Measurements from ENCODE around the gene ARHGAP4.

The ARHGAP4 gene

DNA sequence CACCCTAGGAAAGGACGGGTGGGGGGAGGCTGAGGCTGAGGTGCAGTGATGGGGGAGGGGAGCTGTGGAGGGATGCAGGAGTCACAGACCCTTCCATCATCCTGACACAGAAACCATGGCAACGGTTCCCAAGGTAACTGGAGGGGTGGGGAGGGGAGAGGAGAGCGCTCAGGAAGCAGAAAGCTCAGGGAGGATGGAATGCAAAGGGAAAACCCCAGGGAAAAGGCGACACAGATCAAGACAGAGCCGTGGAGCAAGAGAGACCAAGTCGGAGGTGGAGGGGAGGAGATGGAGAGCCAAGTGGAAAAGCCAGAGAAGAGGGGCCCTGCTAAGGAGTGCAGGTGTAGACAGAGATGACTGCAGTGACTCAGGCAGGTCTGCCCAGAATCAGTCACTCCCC is 54.6 kb downstream of the ARHGAP4 start:
- no peaks in the 10 kb centered on the region for H3K36me3 Mint-ChIP-seq (ENCODE audit: low read depth)

DNA sequence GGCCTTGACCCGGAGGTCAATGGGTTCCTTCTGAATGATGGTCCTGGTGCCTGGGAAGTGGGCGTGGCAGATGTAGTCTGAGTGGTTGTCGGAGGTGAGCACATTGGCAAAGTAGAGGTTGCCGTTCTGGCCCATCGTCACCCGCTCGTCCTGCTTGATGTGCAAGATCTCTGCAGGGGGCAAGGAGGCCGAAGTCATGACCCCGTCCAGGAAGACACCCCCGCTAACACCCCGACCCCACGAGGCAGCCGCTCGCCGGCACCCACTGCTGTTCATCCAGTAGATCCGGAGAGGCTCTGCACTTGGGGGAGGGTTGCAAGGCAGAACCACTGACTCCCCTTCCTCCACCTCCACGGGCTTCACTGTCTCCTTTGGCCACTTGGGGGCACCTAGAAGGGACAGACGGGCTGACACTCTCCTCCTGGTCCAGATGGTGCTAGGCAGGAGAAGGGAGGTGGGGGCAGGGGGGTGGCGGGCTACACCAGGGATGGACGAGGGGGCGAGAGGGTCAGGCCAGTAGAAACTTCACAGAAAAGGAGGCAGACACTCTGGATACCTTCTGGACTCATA is 55.2 kb downstream of the ARHGAP4 start:
- Mint-ChIP-seq H3K36me3 (ENCODE audit: low read depth) (no peaks in the 10 kb centered on the region), H3K27ac (no peak overlapping the region), H3K4me3 (no peak overlapping the region), H3K27me3 (ENCODE audit: low read depth) (peaks cover 9% of the 10 kb centered on the region), H3K9me3 (no peaks in the 10 kb centered on the region), H3K4me1 (ENCODE audit: low read depth) (no peaks in the 10 kb centered on the region)

More for the DNA sequence above, 54.6 kb downstream of the ARHGAP4 start:
- H3K4me1 Mint-ChIP-seq (ENCODE audit: low read depth), result peaks cover 2% of the 10 kb centered on the region
- no peak overlapping the region for H3K27ac Mint-ChIP-seq
- H3K27me3 Mint-ChIP-seq (ENCODE audit: low read depth), result peaks cover 11% of the 10 kb centered on the region
- no peaks in the 10 kb centered on the region for H3K9me3 Mint-ChIP-seq
- no peak overlapping the region for H3K4me3 Mint-ChIP-seq

DNA sequence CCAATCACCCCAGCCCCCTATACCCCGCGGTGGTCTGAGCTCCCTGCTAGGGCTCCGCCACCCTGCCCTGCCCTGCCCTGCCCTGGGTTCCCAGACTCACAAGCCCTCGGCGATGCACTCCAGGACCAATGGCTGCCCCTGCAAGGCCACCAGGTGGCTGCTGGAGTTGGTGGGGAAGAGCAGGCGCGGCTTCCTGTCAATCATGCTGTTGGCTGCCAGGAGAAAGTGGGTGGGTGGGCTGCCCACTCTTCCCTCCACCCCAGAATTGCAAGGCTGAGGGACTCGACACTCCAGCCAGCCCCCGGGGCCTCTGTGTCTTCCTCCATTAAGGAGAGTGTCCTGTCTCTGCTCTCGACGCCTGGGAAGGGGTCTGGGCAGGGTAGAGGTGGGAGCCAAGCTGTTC is 55.8 kb downstream of the ARHGAP4 start:
- Mint-ChIP-seq H3K4me3 (no peak overlapping the region), H3K36me3 (ENCODE audit: low read depth) (no peaks in the 10 kb centered on the region), H3K9me3 (no peaks in the 10 kb centered on the region), H3K27ac (no peak overlapping the region), H3K4me1 (ENCODE audit: low read depth) (no peaks in the 10 kb centered on the region), H3K27me3 (ENCODE audit: low read depth) (peaks cover 9% of the 10 kb centered on the region)

DNA sequence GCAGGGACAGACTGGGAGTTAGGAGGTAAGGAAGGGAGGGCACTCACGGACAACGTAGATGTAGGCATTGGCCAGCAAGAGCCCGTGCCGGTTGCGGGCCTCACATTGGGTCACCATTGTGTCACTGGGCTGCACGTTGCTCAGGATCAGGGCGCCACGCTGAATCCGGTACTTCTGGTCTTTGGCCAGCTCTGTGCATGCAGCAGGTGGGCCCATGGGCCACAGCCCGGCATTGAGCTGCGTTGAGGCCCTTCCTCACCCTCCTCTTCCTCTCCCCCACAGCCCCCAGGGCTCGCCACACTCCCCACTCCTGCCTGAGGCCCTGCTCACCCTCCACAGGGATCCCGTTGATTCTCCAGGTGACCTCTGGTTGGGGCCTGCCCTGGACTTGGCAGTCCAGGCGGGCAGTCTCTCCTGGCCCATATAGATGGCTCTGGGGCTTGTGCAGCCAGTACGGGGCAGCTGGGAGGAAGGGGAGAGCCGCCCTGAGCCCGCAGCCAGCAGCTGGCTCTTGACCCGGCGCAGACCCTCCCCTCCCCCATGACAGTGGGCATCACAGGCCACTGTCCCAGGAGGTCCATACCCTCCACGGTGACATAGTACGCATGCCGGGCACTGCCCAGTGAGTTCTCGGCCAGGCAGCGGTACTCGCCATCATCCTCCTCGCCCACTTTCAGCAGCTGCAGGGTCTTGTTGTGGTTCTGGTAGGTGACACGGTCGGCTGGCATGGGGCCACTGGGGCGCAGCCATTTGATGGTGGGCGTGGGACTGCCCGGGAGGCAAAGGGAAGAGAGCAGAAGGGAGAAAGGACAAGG is 56.4 kb downstream of the ARHGAP4 start:
- Mint-ChIP-seq H3K27ac (no peak overlapping the region), H3K27me3 (ENCODE audit: low read depth) (peaks cover 8% of the 10 kb centered on the region), H3K36me3 (ENCODE audit: low read depth) (no peaks in the 10 kb centered on the region), H3K9me3 (no peaks in the 10 kb centered on the region), H3K4me3 (no peak overlapping the region), H3K4me1 (ENCODE audit: low read depth) (no peaks in the 10 kb centered on the region)

DNA sequence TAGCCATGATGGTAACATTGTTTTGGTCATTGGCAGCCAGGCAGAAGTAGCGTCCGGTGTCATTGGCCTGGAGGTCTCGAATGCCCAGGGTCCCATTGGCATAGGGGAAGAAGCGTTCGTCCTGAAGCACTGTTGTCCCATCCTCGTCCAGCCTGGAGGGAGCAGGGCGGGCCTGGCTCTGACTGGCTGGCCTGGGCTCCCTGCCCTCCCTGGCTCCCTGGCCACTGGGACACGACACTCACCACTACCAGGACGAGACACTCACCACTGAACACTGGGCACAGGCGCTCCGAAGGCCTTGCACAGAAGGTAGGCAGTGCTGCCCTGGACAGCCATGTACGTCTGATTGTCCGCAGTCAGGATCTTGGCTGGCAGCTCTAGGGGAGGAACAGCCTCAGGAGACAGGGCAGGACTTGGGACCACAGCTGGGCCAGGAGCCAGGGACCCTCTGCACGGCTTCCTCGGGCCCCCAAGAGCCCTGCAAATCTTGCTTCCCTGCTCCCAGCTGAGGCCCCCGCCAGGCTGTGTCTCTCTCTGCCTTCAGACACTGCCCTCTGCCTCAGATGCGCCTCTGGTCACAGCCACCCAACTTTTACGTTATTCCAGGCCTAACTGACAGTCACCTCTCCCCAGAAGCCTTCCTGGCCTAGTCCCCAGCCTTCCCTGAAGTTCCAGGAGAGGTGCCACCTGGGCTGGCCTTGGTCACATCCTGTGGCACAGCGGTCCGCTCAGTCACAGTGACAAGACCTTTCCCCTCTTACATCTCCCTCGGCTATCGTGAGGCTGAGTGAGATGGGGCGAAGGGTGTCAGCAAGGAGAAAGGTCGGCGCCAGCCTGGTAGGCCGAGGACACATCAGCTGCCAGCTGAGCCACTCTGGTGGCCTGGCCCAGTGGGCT is 57.2 kb downstream of the ARHGAP4 start:
- no peak overlapping the region for H3K27ac Mint-ChIP-seq
- peaks cover 5% of the 10 kb centered on the region for H3K27me3 Mint-ChIP-seq (ENCODE audit: low read depth)
- H3K36me3 Mint-ChIP-seq (ENCODE audit: low read depth), result no peaks in the 10 kb centered on the region
- H3K4me3 Mint-ChIP-seq, result no peak overlapping the region
- no peaks in the 10 kb centered on the region for H3K4me1 Mint-ChIP-seq (ENCODE audit: low read depth)
- no peaks in the 10 kb centered on the region for H3K9me3 Mint-ChIP-seq

DNA sequence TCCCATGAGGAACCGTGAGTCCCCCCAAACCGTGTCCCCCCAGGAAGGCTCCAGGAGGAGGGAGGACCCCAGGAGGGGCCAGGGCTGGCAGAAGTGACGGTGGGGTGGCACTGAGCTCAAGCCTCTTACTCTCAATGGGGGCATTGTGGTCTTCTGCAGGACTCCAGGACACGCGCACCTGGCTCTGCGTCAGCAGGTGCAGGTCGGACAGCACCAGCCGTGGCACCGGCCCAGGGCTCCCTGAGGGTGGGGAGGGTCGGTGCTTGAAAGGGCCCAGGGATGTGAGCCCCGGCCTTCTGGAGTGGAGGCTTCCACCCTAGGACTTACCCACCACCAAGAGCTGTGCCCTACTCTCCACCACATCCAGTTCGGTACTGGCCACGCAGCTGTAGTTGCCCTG is 58.4 kb downstream of the ARHGAP4 start:
- H3K36me3 Mint-ChIP-seq (ENCODE audit: low read depth), result no peaks in the 10 kb centered on the region
- H3K27me3 Mint-ChIP-seq (ENCODE audit: low read depth), result peaks cover 3% of the 10 kb centered on the region
- no peaks in the 10 kb centered on the region for H3K4me1 Mint-ChIP-seq (ENCODE audit: low read depth)
- no peak overlapping the region for H3K4me3 Mint-ChIP-seq
- H3K27ac Mint-ChIP-seq, result no peak overlapping the region
- H3K9me3 Mint-ChIP-seq, result no peaks in the 10 kb centered on the region

DNA sequence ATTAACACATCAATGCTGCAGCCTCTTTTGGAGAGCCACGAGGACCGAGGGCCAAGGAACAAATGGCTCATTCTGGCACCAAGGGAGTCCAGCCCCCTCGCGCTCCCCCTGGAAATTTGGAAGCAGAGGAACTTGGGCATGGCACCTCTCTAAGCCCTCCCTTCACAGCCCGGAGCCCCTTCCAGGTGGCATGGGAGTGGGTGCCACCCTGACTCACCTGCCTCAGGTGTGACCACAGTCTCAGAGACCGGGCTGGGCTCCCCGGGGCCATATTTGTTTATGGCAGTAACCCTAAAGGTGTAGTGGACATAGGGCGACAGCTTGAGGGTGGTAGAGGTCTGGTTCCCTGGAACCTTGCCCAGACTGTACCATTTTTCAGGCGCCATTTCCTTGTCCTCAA is 58.9 kb downstream of the ARHGAP4 start:
- no peak overlapping the region for H3K27ac Mint-ChIP-seq
- no peaks in the 10 kb centered on the region for H3K36me3 Mint-ChIP-seq (ENCODE audit: low read depth)
- no peak overlapping the region for H3K4me3 Mint-ChIP-seq
- H3K9me3 Mint-ChIP-seq, result no peaks in the 10 kb centered on the region
- no peaks in the 10 kb centered on the region for H3K27me3 Mint-ChIP-seq (ENCODE audit: low read depth)
- H3K4me1 Mint-ChIP-seq (ENCODE audit: low read depth), result no peaks in the 10 kb centered on the region

DNA sequence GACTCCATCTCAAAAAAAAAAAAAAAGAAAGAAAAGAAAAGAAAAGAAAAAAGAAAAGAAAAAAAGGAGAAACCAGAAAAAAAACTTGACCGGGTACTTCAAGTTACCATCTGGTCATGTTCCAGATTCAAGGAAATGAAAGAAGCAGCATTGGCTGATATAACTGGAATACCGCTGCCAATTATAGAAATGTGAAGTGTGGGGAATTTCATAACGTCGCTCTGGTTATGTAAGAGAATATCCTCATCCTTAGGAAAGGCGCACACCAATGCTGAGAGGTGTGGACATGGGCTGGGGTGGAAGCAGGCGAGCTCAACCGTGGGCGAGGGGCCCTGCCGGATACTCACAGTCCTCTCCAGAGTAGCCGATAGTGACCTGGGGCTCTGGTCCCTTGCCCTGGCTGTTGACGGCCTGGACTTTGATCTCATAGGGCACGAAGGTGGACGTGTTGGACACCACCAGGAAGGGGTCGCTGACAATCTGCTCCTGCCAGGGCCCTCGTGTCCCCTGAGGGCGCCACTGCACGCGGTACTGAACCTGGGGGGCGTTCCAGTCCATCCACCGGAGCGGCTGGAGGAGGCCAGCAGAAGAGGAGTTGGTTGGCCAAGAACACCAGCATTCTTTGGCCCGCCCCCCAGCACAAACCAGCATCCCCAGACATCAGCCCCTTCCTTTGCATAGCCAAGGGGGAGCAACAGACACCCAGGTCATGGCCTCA is 59.6 kb downstream of the ARHGAP4 start:
- no peaks in the 10 kb centered on the region for H3K27me3 Mint-ChIP-seq (ENCODE audit: low read depth)
- H3K36me3 Mint-ChIP-seq (ENCODE audit: low read depth), result no peaks in the 10 kb centered on the region
- no peaks in the 10 kb centered on the region for H3K9me3 Mint-ChIP-seq
- H3K4me3 Mint-ChIP-seq, result no peak overlapping the region
- H3K27ac Mint-ChIP-seq, result no peak overlapping the region
- H3K4me1 Mint-ChIP-seq (ENCODE audit: low read depth), result no peaks in the 10 kb centered on the region

DNA sequence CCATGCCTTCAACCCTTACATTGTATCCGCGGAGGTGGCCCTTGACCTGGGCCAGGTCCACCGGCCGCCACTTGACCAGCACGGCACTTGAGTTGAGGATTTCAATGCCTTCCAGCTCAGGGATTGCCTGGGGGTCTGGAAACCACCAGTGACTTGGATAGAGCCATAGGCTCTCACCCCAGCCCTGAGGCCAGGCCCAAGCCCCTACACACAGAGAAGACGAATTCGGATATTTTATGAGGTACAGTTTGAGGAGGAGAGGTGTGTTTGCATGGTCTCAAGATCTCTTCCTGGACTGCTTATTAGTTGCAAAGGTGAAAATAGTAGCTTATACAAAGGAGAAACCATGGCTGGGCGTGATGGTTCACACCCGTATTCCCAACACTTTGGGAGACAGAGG is 60.4 kb downstream of the ARHGAP4 start:
- Mint-ChIP-seq H3K27me3 (ENCODE audit: low read depth) (no peaks in the 10 kb centered on the region), H3K27ac (no peak overlapping the region), H3K4me1 (ENCODE audit: low read depth) (no peaks in the 10 kb centered on the region), H3K9me3 (no peaks in the 10 kb centered on the region), H3K36me3 (ENCODE audit: low read depth) (no peaks in the 10 kb centered on the region), H3K4me3 (no peak overlapping the region)

DNA sequence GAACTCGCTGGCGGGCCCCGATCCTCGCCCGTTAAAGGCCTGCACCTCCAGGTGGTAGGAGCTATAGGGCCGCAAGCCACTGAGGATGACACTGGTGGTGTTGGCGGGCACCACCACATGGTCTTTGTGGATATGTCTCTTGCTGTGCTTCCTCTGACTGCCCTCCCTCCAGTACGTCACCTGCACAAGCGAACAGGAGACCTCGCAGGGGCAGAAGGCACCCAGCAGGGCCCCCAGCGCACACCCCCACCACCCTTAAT is 60.8 kb downstream of the ARHGAP4 start:
- H3K36me3 Mint-ChIP-seq (ENCODE audit: low read depth), result no peaks in the 10 kb centered on the region
- H3K27ac Mint-ChIP-seq, result no peak overlapping the region
- no peaks in the 10 kb centered on the region for H3K4me1 Mint-ChIP-seq (ENCODE audit: low read depth)
- no peak overlapping the region for H3K4me3 Mint-ChIP-seq
- H3K27me3 Mint-ChIP-seq (ENCODE audit: low read depth), result no peaks in the 10 kb centered on the region
- no peaks in the 10 kb centered on the region for H3K9me3 Mint-ChIP-seq

DNA sequence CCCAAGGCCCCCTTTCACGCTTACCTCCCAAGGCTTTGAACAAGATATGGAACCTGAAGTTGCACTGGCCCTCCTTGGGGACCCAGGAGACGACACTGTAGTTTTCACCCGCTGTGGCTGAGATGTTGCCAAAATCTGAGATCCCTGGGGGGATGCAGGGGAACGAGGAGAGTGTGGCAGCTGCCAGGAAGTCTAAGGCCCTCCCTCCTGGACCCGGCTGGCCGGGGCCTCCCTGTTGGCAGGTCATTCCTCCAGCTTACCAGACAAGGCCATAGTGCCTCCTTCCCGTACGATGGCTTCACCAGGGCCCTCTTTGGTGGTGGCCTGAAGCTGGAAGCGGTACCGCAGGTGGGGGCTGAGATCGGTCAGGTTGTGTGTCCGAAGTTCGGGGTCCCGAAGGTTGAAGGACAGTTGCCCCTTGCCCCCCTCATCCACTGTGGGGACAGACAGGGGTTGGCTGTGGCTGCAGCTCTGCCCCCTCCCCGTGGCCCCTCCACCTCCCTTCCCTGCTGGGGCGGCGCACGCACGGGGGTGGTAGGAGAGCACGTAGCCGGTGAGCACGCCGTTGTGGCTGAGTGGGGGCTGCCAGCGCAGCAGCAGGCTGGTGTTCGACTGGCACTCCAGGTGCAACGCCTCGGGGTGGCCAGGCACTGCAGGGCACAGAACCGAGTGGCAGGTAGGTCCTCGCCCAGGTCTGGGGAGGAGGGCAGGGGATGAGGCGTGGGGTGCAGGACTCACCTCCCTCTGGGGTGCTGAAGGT is 61.3 kb downstream of the ARHGAP4 start:
- Mint-ChIP-seq H3K4me1 (ENCODE audit: low read depth) (no peaks in the 10 kb centered on the region), H3K27me3 (ENCODE audit: low read depth) (no peaks in the 10 kb centered on the region), H3K9me3 (no peaks in the 10 kb centered on the region), H3K4me3 (no peak overlapping the region), H3K27ac (no peak overlapping the region), H3K36me3 (ENCODE audit: low read depth) (no peaks in the 10 kb centered on the region)

DNA sequence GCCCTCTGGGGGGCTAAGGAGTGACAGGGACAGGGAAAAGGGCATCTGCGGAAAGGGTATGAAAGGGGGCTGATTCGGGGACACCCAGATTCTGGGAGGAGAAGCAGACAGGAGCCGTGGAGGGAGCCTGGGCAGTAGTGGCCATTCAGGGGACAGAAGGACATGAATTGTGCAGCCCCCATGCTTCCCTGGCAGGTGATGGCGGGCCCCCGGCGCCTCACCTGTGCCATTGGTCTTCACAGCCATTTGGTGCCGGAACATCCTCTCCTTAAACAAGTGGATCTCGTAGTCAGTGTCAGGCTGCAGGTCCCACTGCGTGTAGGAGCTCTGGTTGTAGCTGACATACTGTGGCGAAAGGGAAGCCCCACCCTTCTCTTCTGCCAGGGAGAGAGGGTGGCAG is 62.0 kb downstream of the ARHGAP4 start:
- Mint-ChIP-seq H3K9me3 (no peaks in the 10 kb centered on the region), H3K27ac (no peak overlapping the region), H3K27me3 (ENCODE audit: low read depth) (no peaks in the 10 kb centered on the region), H3K4me3 (no peak overlapping the region), H3K36me3 (ENCODE audit: low read depth) (no peaks in the 10 kb centered on the region), H3K4me1 (ENCODE audit: low read depth) (no peaks in the 10 kb centered on the region)

DNA sequence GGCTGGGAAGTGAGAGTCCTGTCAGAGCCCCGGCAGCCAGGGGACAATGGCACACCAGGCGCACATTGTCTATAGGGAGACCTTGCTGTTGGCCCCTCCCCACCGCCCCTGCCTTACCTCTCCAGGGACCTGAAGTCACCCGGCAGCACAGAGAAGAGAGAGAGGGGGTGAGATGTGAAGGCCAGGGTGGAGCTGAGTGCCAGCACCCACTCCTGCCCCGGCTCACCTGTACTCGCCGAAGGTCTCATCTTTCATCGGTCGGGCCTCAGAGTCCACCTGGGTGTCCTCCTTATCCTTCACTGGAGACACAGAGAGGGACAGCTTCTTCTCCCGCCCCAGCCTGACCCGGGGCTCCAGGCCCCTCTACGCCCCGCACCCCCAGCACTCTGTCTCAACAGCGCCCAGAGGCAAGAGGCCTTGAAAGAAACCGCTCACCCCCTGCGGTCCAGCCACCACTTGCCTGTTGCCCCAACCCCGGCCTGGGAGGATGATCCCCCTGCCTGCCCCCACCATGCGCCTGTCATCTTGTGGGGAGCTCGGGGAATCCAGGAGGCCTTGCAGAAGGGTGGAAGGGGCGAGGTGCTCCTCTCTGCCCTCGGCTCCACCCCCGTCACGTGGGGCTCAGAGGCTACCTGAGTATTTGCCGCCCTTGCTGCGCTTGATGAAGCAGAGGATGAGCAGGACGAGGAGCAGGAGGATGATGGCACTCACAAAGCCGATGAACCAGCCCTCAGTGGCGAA is 62.6 kb downstream of the ARHGAP4 start:
- H3K36me3 Mint-ChIP-seq (ENCODE audit: low read depth), result no peaks in the 10 kb centered on the region
- no peaks in the 10 kb centered on the region for H3K27me3 Mint-ChIP-seq (ENCODE audit: low read depth)
- no peak overlapping the region for H3K4me3 Mint-ChIP-seq
- no peak overlapping the region for H3K27ac Mint-ChIP-seq
- no peaks in the 10 kb centered on the region for H3K9me3 Mint-ChIP-seq
- H3K4me1 Mint-ChIP-seq (ENCODE audit: low read depth), result no peaks in the 10 kb centered on the region
